Tibial nerve (tissue), 4 donors: ENCODE data around the gene NPHP1. TPM values are rescaled to one million over a fixed set of nuclear protein-coding genes. Genes with fewer than 3 reads are reported as not detected.
"Not testable (repeated sequence)": the region's sequence is repeated elsewhere in the genome, so short reads cannot be mapped to it uniquely, and the experiment has no call there.

Experiments
- DNase-seq, 2 donors: peaks; one replicate each; pipeline ENCODE4 v3.0.0-alpha.2; 2019; ENCODE audit warnings: low spot score in 2 of 2
- H3K27ac ChIP-seq, 4 donors: fragments of 200-600 bp; sonication (generic) in 3 of 4; one replicate each; pipeline ENCODE4 v1.5.1; 2017 to 2019; ENCODE audit warnings: mild to moderate bottlenecking in 1 of 4
- H3K27me3 ChIP-seq, 2 donors: fragments of 200-600 bp; sonication (generic) in 1 of 2; one replicate each; pipeline versions ENCODE4 v1.5.1 to v1.6.0; 2017 to 2019
- H3K36me3 ChIP-seq, 3 donors: fragments of 200-600 bp; sonication (generic); one replicate each; pipeline ENCODE4 v1.5.1; 2018 to 2019
- H3K4me1 ChIP-seq, 4 donors: fragments of 200-600 bp; sonication (generic) in 3 of 4; one replicate each; pipeline ENCODE4 v1.5.1; 2017 to 2019
- H3K4me3 ChIP-seq, 4 donors: fragments of 200-600 bp; sonication (generic) in 3 of 4; one replicate each; pipeline ENCODE4 v1.5.1; 2017 to 2019; ENCODE audit warnings: mild to moderate bottlenecking in 1 of 4, moderate library complexity in 1 of 4
- H3K9me3 ChIP-seq, 4 donors: fragments of 200-600 bp; sonication (generic) in 3 of 4; one replicate each; pipeline ENCODE4 v1.5.1; 2017 to 2019
- EP300 ChIP-seq, 2 donors: sonication (generic); formaldehyde crosslinking; IDR thresholded peaks; one replicate each; pipeline ENCODE4 v1.6.1; 2017; ENCODE audit warnings: antibody characterized with exemption in 2 of 2, mild to moderate bottlenecking in 1 of 2
- POLR2A ChIP-seq, 2 donors: fragments of 450-650 bp; IDR thresholded peaks; one replicate each; pipeline ENCODE4 v1.6.1; 2017; ENCODE audit warnings: antibody characterized with exemption in 2 of 2, mild to moderate bottlenecking in 2 of 2, moderate library complexity in 2 of 2
- WGBS, 2 donors: methylation state at CpG; one replicate each; pipeline ENCODE4 v1.1.5; 2018; 5-methylcytosine and 5-hydroxymethylcytosine counted together
- total RNA-seq, 4 donors: library from RNA; depleted of rRNA; stranded (reverse); fragments of >200 nt; gene quantifications; one replicate each; pipeline ENCODE4 v1.1.0, GENCODE V29; 2016
- TF ChIP-seq, protein P1 (sequence below), 5 experiments: fragments of 200-600 bp in 3 of 5; fragments of 450-650 bp in 2 of 5; sonication (generic) in 3 of 5; IDR thresholded peaks; one replicate each; pipeline ENCODE4 v1.5.1; 2016 to 2019; ENCODE audit warnings: antibody characterized with exemption in 5 of 5, mild to moderate bottlenecking in 3 of 5, moderate library complexity in 2 of 5

NPHP1 gene
- total RNA-seq, 4 donors from 2014 or later: 3.5 to 8.7 (median 5.9) TPM

DNA sequence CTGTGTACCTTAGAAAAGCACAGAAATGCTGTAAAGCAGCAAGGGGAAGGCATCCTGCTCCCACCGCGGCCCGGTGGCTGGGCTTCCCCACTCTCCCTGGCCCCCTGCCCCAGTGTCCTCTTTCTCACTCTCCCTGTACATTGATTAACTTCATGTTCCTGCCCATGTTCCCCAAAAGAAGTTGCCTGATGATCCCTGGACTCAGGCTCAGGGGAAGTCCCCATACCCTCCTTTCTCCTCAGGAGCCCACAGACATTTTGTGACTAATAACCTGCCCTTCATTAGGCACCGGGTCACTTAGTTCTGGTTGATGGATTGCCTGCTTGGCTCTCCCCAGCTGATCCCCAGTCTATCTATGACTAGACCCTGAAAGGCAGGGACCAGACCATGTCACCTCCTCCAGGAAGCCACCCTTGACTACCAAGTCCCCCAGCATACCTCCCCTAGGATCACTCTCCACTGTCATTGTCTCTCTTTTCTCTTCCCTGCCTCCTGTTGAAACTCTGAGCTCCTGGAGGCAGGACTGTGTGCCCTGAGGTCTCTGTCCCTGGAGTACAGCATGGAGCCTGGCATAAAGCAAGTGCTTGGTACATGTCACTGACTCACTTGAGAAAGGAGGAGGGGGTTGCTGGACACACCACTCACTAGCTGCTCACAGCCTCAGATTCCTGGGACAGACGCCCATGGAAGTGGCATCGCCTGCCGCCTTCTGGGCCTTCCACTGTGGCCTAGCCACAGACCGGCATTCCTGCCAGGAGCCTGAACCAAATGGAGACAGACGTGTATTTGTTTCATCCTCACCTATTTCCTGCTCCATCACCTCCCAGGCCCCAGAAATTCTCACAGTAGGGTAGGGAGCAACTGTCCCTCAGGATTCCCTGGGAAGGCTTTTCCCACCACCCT is 102.7 kb downstream of the NPHP1 start:
- 70 to 78% methylated on average over 9 of the region's 9 CpGs for WGBS, 2 donors

DNA sequence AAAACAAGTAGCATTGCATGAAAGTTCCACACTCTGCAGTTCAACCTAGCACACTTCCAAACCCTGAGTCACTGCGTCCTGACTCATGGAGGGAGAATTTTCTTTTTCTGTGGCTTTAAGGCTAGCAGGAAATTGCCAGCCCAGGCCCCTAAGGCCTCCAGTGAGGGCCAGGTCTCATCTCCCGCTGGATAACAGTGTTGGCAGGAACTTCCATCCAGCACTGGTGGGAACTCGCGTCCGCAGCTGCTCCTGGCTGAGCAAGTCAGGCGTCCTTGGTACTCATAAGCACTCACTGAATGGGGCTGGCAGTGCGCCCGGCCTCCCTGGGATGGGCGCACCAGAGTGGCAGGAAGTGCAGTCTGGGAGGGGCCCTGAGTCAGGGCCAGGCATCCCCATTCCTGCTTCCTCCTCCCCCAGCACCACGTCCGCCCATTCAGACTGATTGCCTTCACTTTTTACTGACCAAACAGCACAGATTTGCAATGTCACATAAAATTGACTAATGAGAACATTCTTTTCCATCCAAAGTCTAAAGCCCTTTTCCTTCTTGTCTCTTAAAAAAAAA is 103.5 kb downstream of the NPHP1 start:
- Histone ChIP-seq H3K36me3 (no peaks in the 10 kb centered on the region), H3K9me3 (no peaks in the 10 kb centered on the region), H3K27me3 (peaks cover 0 to 6% of the 10 kb centered on the region in 2 donors), H3K27ac (peak overlapping the region; percentile 38 to 89 (median 79)), H3K4me3 (no peak overlapping the region), H3K4me1 (peaks cover 0 to 18% (median 13%) of the 10 kb centered on the region in 4 donors)
- peak in 1 of 2 donors; percentile 81 for TF ChIP-seq EP300 (IDR thresholded peaks at IDR 0.05)
- TF ChIP-seq POLR2A (IDR thresholded peaks at IDR 0.05): no peak
- WGBS, 2 donors: 3 to 6% methylated on average over 7 to 11 of the region's 11 CpGs
- DNase-seq: peak; percentile 88 to 89

More for the DNA sequence above, 102.7 kb downstream of the NPHP1 start:
- peak overlapping the region; percentile 38 to 89 (median 79) for H3K27ac ChIP-seq
- DNase-seq: no peak
- no peaks in the 10 kb centered on the region for H3K36me3 ChIP-seq
- no peak overlapping the region for H3K4me3 ChIP-seq
- H3K27me3 ChIP-seq: peaks cover 0 to 6% of the 10 kb centered on the region in 2 donors
- H3K4me1 ChIP-seq: peaks cover 0 to 18% (median 13%) of the 10 kb centered on the region in 4 donors
- H3K9me3 ChIP-seq: peaks cover 0 to 2% (median 0%) of the 10 kb centered on the region in 4 donors
- no peak for TF ChIP-seq EP300 (IDR thresholded peaks at IDR 0.05)
- TF ChIP-seq POLR2A (IDR thresholded peaks at IDR 0.05): no peak
- TF ChIP-seq, protein P1, sequence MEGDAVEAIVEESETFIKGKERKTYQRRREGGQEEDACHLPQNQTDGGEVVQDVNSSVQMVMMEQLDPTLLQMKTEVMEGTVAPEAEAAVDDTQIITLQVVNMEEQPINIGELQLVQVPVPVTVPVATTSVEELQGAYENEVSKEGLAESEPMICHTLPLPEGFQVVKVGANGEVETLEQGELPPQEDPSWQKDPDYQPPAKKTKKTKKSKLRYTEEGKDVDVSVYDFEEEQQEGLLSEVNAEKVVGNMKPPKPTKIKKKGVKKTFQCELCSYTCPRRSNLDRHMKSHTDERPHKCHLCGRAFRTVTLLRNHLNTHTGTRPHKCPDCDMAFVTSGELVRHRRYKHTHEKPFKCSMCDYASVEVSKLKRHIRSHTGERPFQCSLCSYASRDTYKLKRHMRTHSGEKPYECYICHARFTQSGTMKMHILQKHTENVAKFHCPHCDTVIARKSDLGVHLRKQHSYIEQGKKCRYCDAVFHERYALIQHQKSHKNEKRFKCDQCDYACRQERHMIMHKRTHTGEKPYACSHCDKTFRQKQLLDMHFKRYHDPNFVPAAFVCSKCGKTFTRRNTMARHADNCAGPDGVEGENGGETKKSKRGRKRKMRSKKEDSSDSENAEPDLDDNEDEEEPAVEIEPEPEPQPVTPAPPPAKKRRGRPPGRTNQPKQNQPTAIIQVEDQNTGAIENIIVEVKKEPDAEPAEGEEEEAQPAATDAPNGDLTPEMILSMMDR (IDR thresholded peaks at IDR 0.05): no peak

DNA sequence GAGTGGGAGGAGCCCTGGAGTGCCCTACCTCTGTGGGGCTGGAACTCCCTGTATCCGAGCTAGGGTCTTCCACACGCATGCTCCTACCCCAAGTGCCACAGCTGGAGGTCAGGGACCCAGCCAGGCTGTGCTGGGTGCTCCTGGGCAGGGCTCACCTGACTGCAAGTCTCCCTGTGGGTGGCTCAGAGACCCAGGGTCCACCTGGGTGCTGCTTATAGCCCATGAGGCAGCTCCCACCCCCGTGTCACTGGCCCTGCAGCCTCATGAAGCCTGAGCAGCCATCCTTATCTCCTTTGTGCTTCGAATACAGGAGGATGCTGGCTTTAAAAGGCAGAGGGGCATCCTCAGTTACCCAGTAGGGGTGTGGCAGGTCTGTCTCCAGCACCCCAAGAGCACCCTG is 103.9 kb downstream of the NPHP1 start:
- H3K9me3 ChIP-seq, DNase-seq, H3K36me3 ChIP-seq, H3K27me3 ChIP-seq, H3K4me3 ChIP-seq: not testable (repeated sequence)
- Histone ChIP-seq H3K27ac (peak overlapping the region in 3 of 4 donors; percentile 74 to 89 (median 84)), H3K4me1 (peaks cover 0 to 18% (median 13%) of the 10 kb centered on the region in 4 donors)
- WGBS, 2 donors: 65 to 87% methylated on average over 2 to 4 of the region's 4 CpGs

DNA sequence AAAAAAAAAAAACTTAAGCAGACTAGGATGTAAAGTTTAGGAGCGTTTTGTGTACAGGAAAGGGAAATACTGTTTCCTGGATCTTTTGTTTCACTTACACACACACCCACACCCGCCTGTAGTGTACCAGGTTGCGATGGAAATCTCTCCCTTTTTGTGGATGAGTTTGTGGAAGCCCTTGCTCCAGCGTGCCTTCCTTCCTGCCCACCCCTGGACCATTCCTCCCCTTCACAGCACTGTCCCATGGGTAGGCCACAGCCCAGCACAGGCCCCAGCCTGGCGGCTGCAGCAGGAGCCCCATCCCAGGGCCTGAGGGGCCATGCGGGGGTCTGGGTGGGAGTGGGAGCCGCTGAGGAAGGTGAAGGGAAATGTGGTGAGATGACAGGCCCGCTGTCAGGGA is 104.3 kb downstream of the NPHP1 start:
- no peaks in the 10 kb centered on the region for H3K36me3 ChIP-seq
- 81% methylated on average over 5 to 8 of the region's 8 CpGs for WGBS, 2 donors
- TF ChIP-seq, protein P1 (IDR thresholded peaks at IDR 0.05): no peak
- TF ChIP-seq EP300 (IDR thresholded peaks at IDR 0.05): no peak
- TF ChIP-seq POLR2A (IDR thresholded peaks at IDR 0.05): no peak
- peak overlapping the region in 3 of 4 donors; percentile 74 to 89 (median 84) for H3K27ac ChIP-seq
- H3K4me3 ChIP-seq: no peak overlapping the region
- peaks cover 0 to 19% (median 13%) of the 10 kb centered on the region in 4 donors for H3K4me1 ChIP-seq
- DNase-seq: no peak
- no peaks in the 10 kb centered on the region for H3K9me3 ChIP-seq
- H3K27me3 ChIP-seq: no peaks in the 10 kb centered on the region

DNA sequence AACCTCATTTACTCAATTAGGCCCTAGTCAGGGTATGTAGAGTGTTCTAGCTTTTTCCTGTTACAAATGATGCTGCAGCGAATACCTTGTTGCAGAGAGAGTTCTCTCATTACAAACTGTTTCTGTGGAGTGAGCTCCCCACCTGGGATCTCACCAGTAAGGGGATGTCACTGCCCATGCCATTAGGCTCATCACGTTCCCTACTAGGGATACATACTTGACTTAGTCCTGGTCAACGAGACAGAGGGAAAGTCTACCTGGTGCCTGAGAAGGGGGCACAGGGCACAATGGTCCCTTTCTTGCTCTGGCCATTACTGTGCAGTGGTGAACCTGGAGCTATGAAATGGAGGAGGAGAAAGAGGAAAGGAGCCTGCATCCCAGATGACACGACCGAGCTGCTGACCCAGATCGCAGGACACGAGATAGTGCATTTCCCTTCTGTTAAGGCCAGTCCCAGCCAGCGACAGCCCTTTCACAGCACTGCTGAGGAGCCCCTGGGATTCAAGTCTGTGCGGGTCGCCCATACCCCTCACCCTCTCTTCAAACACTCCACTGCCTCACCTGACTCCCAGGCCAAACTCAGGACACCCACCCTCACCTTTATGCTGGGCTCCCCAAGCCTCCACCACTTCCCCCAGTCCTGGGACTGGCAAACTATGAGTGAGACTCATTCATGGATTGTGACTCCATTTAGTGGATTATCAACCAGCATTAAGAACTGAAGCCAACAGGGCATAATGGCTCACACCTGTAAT is 105.2 kb downstream of the NPHP1 start:
- no peak for DNase-seq
- H3K9me3 ChIP-seq: no peaks in the 10 kb centered on the region
- H3K27me3 ChIP-seq: no peaks in the 10 kb centered on the region
- no peak overlapping the region for H3K4me3 ChIP-seq
- 82 to 83% methylated on average over 10 of the region's 10 CpGs for WGBS, 2 donors
- H3K27ac ChIP-seq: peak overlapping the region in 1 of 4 donors; percentile 37
- H3K4me1 ChIP-seq: peaks cover 0 to 24% (median 13%) of the 10 kb centered on the region in 4 donors
- no peaks in the 10 kb centered on the region for H3K36me3 ChIP-seq
- TF ChIP-seq POLR2A (IDR thresholded peaks at IDR 0.05) (no peak), EP300 (IDR thresholded peaks at IDR 0.05) (no peak)
- TF ChIP-seq, protein P1 (IDR thresholded peaks at IDR 0.05): no peak
